Bronchial epithelial cell (primary cell): Measurements from ENCODE around the gene DZANK1. TPM values are rescaled to one million over a fixed set of nuclear protein-coding genes. Genes with fewer than 3 reads are reported as not detected.
A peak's percentile ranks its signal among the peaks of the same experiment; 100 is the strongest.

Source experiments
- DNase-seq: peaks from one replicate; pipeline ENCODE4 v3.0.0-alpha.2; 2010; ENCODE audit warnings: low read depth
- FAIRE-seq: peaks from 2 replicates; lab custom pipeline; 2011; peaks lifted over from hg19 to GRCh38; lab: Jason Lieb, UNC
- H3K27me3 ChIP-seq: 2 replicates; pipeline ENCODE4 v1.5.1; 2011; ENCODE audit warnings: low read length; ENCODE audit not compliant: control insufficient read depth, insufficient read depth
- H3K36me3 ChIP-seq: 2 replicates; pipeline ENCODE4 v1.5.1; 2011; ENCODE audit warnings: low read length; ENCODE audit not compliant: control insufficient read depth, insufficient read depth
- H3K4me3 ChIP-seq: 2 replicates; pipeline ENCODE4 v1.5.1; 2011; ENCODE audit warnings: mild to moderate bottlenecking, low read depth, low read length, control low read depth
- total RNA-seq: library from RNA; depleted of rRNA; stranded (reverse); fragments of >200 nt; gene quantifications from 2 replicates; pipeline ENCODE4 v1.2.1, GENCODE V29; 2014
- TF ChIP-seq, protein P1 (sequence below): IDR thresholded peaks from 2 replicates; pipeline ENCODE4 v1.5.1; 2011; ENCODE audit warnings: mild to moderate bottlenecking, moderate library complexity, low read length, control low read depth, inconsistent platforms; ENCODE audit not compliant: insufficient read depth, severe bottlenecking

Gene DZANK1
- total RNA-seq, 1 donor from 2014 or later: 0.26 TPM

GRCh38 chr20:18397030-18397429 lies 69.8 kb downstream of the DZANK1 start:
- no peak for FAIRE-seq

GRCh38 chr20:18395544-18395943 lies 71.3 kb downstream of the DZANK1 start:
- FAIRE-seq (no peak), DNase-seq (no peak)
- no peaks in the 10 kb centered on the region for H3K36me3 ChIP-seq
- no peaks in the 10 kb centered on the region for H3K27me3 ChIP-seq
- no peak overlapping the region for H3K4me3 ChIP-seq
- TF ChIP-seq, protein P1, sequence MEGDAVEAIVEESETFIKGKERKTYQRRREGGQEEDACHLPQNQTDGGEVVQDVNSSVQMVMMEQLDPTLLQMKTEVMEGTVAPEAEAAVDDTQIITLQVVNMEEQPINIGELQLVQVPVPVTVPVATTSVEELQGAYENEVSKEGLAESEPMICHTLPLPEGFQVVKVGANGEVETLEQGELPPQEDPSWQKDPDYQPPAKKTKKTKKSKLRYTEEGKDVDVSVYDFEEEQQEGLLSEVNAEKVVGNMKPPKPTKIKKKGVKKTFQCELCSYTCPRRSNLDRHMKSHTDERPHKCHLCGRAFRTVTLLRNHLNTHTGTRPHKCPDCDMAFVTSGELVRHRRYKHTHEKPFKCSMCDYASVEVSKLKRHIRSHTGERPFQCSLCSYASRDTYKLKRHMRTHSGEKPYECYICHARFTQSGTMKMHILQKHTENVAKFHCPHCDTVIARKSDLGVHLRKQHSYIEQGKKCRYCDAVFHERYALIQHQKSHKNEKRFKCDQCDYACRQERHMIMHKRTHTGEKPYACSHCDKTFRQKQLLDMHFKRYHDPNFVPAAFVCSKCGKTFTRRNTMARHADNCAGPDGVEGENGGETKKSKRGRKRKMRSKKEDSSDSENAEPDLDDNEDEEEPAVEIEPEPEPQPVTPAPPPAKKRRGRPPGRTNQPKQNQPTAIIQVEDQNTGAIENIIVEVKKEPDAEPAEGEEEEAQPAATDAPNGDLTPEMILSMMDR: no peak

More at GRCh38 chr20:18397030-18397429, 69.8 kb downstream of the DZANK1 start:
- Histone ChIP-seq H3K27me3 (no peaks in the 10 kb centered on the region), H3K4me3 (no peak overlapping the region), H3K36me3 (no peaks in the 10 kb centered on the region)
- TF ChIP-seq, protein P1: no peak
- no peak for DNase-seq

GRCh38 chr20:18394363-18394762 lies 72.5 kb downstream of the DZANK1 start:
- TF ChIP-seq, protein P1: no peak
- H3K4me3 ChIP-seq: no peak overlapping the region
- no peaks in the 10 kb centered on the region for H3K36me3 ChIP-seq
- H3K27me3 ChIP-seq: no peaks in the 10 kb centered on the region
- FAIRE-seq (no peak), DNase-seq (no peak)

DNA sequence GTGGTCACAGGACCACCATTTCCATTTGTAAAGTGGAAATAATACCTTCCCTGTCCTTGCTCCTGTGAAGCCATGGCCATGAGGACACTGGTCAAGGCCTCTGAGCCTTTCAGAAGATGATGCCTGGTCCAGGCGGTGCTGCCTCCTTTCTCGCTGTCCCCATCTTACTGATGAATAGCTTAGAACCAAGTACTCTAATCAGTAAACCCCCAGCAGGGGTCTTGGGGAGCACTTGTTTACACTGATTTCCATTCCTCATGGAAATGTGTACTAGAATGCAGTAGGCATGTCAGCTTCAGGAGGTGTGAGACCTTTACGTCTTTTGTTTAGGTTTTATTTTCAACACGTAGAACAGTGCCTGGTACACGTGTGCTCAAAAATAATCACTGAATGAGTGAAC lies 75.1 kb downstream of the DZANK1 start:
- no peaks in the 10 kb centered on the region for H3K36me3 ChIP-seq
- H3K4me3 ChIP-seq: no peak overlapping the region
- no peaks in the 10 kb centered on the region for H3K27me3 ChIP-seq
- TF ChIP-seq, protein P1: no peak
- DNase-seq (no peak), FAIRE-seq (no peak)

GRCh38 chr20:18390201-18390600 lies 76.6 kb downstream of the DZANK1 start:
- H3K36me3 ChIP-seq: no peaks in the 10 kb centered on the region
- DNase-seq: no peak
- FAIRE-seq: no peak
- TF ChIP-seq, protein P1: no peak
- no peaks in the 10 kb centered on the region for H3K27me3 ChIP-seq
- no peak overlapping the region for H3K4me3 ChIP-seq

- FAIRE-seq: no peak
- Histone ChIP-seq H3K36me3 (no peaks in the 10 kb centered on the region), H3K4me3 (no peak overlapping the region), H3K27me3 (no peaks in the 10 kb centered on the region)
- TF ChIP-seq, protein P1: no peak
- peak; percentile 44 for DNase-seq
Observed at GRCh38 chr20:18388860-18389259, 78.0 kb downstream of the DZANK1 start.
